ENCODE measurements around the gene NADSYN1.
"Not testable (repeated sequence)": the region's sequence is repeated elsewhere in the genome, so short reads cannot be mapped to it uniquely, and the experiment has no call there.

DNA sequence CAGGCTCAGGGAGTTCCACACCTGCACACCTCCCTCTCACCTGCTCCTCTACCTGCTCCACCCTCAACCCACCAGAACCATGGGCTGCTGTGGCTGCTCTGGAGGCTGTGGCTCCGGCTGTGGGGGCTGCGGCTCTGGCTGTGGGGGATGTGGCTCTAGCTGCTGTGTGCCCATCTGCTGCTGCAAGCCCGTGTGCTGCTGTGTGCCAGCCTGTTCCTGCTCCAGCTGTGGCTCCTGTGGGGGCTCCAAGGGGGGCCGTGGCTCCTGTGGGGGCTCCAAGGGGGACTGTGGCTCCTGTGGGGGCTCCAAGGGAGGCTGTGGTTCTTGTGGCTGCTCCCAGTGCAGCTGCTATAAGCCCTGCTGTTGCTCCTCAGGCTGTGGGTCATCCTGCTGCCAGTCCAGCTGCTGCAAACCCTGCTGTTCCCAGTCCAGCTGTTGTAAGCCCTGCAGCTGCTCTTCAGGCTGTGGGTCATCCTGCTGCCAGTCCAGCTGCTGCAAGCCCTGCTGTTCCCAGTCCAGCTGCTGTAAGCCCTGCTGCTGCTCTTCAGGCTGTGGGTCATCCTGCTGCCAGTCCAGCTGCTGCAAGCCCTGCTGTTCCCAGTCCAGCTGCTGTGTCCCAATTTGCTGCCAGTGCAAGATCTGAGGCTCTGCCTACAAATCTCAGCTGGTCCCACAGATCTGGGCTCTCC lies 85.1 kb downstream of the NADSYN1 start, which contains the start of gene KRTAP5-8:
- TF ChIP-seq, protein P1, sequence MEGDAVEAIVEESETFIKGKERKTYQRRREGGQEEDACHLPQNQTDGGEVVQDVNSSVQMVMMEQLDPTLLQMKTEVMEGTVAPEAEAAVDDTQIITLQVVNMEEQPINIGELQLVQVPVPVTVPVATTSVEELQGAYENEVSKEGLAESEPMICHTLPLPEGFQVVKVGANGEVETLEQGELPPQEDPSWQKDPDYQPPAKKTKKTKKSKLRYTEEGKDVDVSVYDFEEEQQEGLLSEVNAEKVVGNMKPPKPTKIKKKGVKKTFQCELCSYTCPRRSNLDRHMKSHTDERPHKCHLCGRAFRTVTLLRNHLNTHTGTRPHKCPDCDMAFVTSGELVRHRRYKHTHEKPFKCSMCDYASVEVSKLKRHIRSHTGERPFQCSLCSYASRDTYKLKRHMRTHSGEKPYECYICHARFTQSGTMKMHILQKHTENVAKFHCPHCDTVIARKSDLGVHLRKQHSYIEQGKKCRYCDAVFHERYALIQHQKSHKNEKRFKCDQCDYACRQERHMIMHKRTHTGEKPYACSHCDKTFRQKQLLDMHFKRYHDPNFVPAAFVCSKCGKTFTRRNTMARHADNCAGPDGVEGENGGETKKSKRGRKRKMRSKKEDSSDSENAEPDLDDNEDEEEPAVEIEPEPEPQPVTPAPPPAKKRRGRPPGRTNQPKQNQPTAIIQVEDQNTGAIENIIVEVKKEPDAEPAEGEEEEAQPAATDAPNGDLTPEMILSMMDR (IDR thresholded peaks at IDR 0.05; ENCODE audit: borderline replicate concordance, extremely low read depth, low read length, poor library complexity, severe bottlenecking), result not testable (repeated sequence)
- not testable (repeated sequence) for TF ChIP-seq EZH2 (IDR thresholded peaks at IDR 0.05; ENCODE audit: borderline replicate concordance, low read depth, low read length, severe bottlenecking)

Data from DND-41 (cell line).